ENCODE data around the gene PDSS2.

The PDSS2 gene

GRCh38 chr6:107439406-107439805 lies 20.0 kb downstream of the PDSS2 start:
- Histone ChIP-seq H3F3A (ENCODE audit: insufficient read depth) (no peaks in the 10 kb centered on the region), H3K36me3 (ENCODE audit: low read length) (no peaks in the 10 kb centered on the region), H3K27me3 (ENCODE audit: low read length) (no peaks in the 10 kb centered on the region), H3K4me2 (ENCODE audit: low read depth, low read length, poor library complexity, severe bottlenecking) (no peak overlapping the region), H3K79me2 (ENCODE audit: insufficient read depth, low read length) (peaks cover 2% of the 10 kb centered on the region), H2AFZ (ENCODE audit: low read depth, low read length, severe bottlenecking) (no peak overlapping the region), H3K9me3 (ENCODE audit: insufficient read depth, low read length) (no peaks in the 10 kb centered on the region), H3K9me2 (replicated peaks; ENCODE audit: insufficient read depth, low read length) (no peaks in the 10 kb centered on the region), H4K20me1 (ENCODE audit: low read depth, low read length) (no peaks in the 10 kb centered on the region), H3K9ac (ENCODE audit: low read length) (no peak overlapping the region), H3K27ac (ENCODE audit: low read depth, low read length) (no peak overlapping the region), H3K4me3 (ENCODE audit: insufficient read depth, low read length, poor library complexity, severe bottlenecking) (no peak overlapping the region)
- TF ChIP-seq EZH2phosphoT487 (conservative IDR thresholded peaks at IDR 0.05; ENCODE audit: low read length) = no peak
- TF ChIP-seq CTCF (IDR thresholded peaks at IDR 0.05; ENCODE audit: insufficient read depth, low read length, poor library complexity, severe bottlenecking) = no peak

GRCh38 chr6:107437691-107438090 lies 21.7 kb downstream of the PDSS2 start:
- TF ChIP-seq CTCF (IDR thresholded peaks at IDR 0.05; ENCODE audit: insufficient read depth, low read length, poor library complexity, severe bottlenecking) (no peak), EZH2phosphoT487 (conservative IDR thresholded peaks at IDR 0.05; ENCODE audit: low read length) (no peak)
- no peak overlapping the region for H3K27ac ChIP-seq (ENCODE audit: low read depth, low read length)
- H3K36me3 ChIP-seq (ENCODE audit: low read length) = no peaks in the 10 kb centered on the region
- H4K20me1 ChIP-seq (ENCODE audit: low read depth, low read length) = no peaks in the 10 kb centered on the region
- H2AFZ ChIP-seq (ENCODE audit: low read depth, low read length, severe bottlenecking) = no peak overlapping the region
- no peak overlapping the region for H3K4me3 ChIP-seq (ENCODE audit: insufficient read depth, low read length, poor library complexity, severe bottlenecking)
- H3K79me2 ChIP-seq (ENCODE audit: insufficient read depth, low read length) = peaks cover 18% of the 10 kb centered on the region
- no peaks in the 10 kb centered on the region for H3K27me3 ChIP-seq (ENCODE audit: low read length)
- no peaks in the 10 kb centered on the region for H3K9me3 ChIP-seq (ENCODE audit: insufficient read depth, low read length)
- no peaks in the 10 kb centered on the region for H3F3A ChIP-seq (ENCODE audit: insufficient read depth)
- no peaks in the 10 kb centered on the region for H3K9me2 ChIP-seq (replicated peaks; ENCODE audit: insufficient read depth, low read length)
- H3K4me2 ChIP-seq (ENCODE audit: low read depth, low read length, poor library complexity, severe bottlenecking) = no peak overlapping the region
- no peak overlapping the region for H3K9ac ChIP-seq (ENCODE audit: low read length)

- Histone ChIP-seq H3K27ac (ENCODE audit: low read depth, low read length) (no peak overlapping the region), H3K9ac (ENCODE audit: low read length) (no peak overlapping the region), H4K20me1 (ENCODE audit: low read depth, low read length) (no peaks in the 10 kb centered on the region), H3K4me2 (ENCODE audit: low read depth, low read length, poor library complexity, severe bottlenecking) (no peak overlapping the region), H3K9me3 (ENCODE audit: insufficient read depth, low read length) (no peaks in the 10 kb centered on the region), H3F3A (ENCODE audit: insufficient read depth) (no peaks in the 10 kb centered on the region), H3K36me3 (ENCODE audit: low read length) (no peaks in the 10 kb centered on the region), H2AFZ (ENCODE audit: low read depth, low read length, severe bottlenecking) (no peak overlapping the region), H3K27me3 (ENCODE audit: low read length) (no peaks in the 10 kb centered on the region), H3K9me2 (replicated peaks; ENCODE audit: insufficient read depth, low read length) (no peaks in the 10 kb centered on the region), H3K4me3 (ENCODE audit: insufficient read depth, low read length, poor library complexity, severe bottlenecking) (no peak overlapping the region), H3K79me2 (ENCODE audit: insufficient read depth, low read length) (peaks cover 25% of the 10 kb centered on the region)
- TF ChIP-seq EZH2phosphoT487 (conservative IDR thresholded peaks at IDR 0.05; ENCODE audit: low read length) (no peak), CTCF (IDR thresholded peaks at IDR 0.05; ENCODE audit: insufficient read depth, low read length, poor library complexity, severe bottlenecking) (no peak)
Measured at GRCh38 chr6:107436881-107437280, 22.5 kb downstream of the PDSS2 start.

All from SU-DHL-6 (cell line).